HEK293T (cell line): Measurements from ENCODE around the gene OR4D1.

Source experiments
- BHLHE40 ChIP-seq: fragments of 450-650 bp; IDR thresholded peaks from 2 replicates; pipeline ENCODE4 v1.6.1; 2016; ENCODE audit warnings: mild to moderate bottlenecking, moderate library complexity, borderline replicate concordance
- FOXA1 ChIP-seq: fragments of 450-650 bp; IDR thresholded peaks from 2 replicates; pipeline ENCODE4 v1.6.1; 2016; ENCODE audit warnings: mild to moderate bottlenecking
- FOXM1 ChIP-seq: fragments of 450-650 bp; IDR thresholded peaks from 2 replicates; pipeline ENCODE4 v1.6.1; 2017; ENCODE audit warnings: mild to moderate bottlenecking, borderline replicate concordance
- HDGF ChIP-seq: fragments of 450-650 bp; IDR thresholded peaks from 2 replicates; pipeline ENCODE4 v1.6.1; 2017; ENCODE audit warnings: antibody characterized with exemption, borderline replicate concordance
- LEF1 ChIP-seq: fragments of 450-650 bp; IDR thresholded peaks from 2 replicates; pipeline ENCODE4 v1.6.1; 2017; ENCODE audit warnings: mild to moderate bottlenecking, borderline replicate concordance
- NFRKB ChIP-seq: fragments of 450-650 bp; IDR thresholded peaks from 2 replicates; pipeline ENCODE4 v1.6.1; 2016; ENCODE audit warnings: mild to moderate bottlenecking, moderate library complexity
- SP1 ChIP-seq: fragments of 450-650 bp; IDR thresholded peaks from 2 replicates; pipeline ENCODE4 v1.6.1; 2017

- TF ChIP-seq FOXM1 (no peak), FOXA1 (no peak), HDGF (no peak), LEF1 (no peak), NFRKB (no peak), BHLHE40 (no peak), SP1 (no peak)
Measured at GRCh38 chr17:58136669-58137279, 11.4 kb upstream of the OR4D1 start.
